ENCODE data around the gene ZCCHC14. TPM values are rescaled to one million over a fixed set of nuclear protein-coding genes. Genes with fewer than 3 reads are reported as not detected.
"Not testable (repeated sequence)": the region's sequence is repeated elsewhere in the genome, so short reads cannot be mapped to it uniquely, and the experiment has no call there.

The ZCCHC14 gene
- total RNA-seq, 3 donors from 2014 or later, result 14.7 to 18.0 (median 15.9) TPM

DNA sequence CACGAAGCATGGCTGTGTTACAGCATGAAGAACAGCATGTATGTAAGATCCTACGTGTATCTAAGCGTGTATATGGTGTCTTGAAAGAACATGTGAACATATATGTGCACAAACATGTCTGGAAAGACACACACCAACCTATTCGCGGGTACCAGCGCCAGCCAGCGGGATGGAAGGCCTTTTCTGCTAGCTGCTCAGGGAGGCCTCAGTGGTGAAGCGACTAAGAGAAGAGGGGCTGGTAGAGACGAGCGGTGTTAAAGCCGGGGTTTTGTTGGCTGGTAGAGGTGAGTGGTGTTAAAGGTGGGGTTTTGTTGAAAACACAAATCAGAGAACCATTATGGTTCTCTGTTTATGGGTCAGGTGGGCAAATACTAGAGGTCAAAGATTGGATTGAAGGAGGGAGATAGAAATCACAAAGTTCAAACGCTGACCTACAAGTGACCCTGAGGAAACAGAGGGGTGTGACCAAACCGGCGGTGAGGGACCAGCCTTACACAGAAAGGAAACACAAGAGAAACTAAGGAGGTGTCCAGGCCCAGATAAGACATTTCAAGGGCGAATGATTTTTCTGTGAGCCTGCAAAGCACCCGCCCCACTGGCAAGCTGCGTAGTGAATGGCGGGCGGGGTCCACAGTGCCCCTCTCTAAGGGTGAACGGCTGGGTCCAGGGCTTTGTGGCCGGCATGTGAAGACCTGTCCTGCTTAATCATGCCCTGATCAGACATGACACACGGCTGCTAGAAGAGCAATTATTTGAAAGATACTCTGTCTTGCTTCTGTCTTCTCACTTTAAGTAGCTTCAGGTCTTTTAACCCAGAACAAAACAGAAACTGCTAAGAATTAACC is 8.1 kb downstream of the ZCCHC14 start:
- Mint-ChIP-seq H3K27me3 (ENCODE audit: low read depth) (no peaks in the 10 kb centered on the region), H3K4me3 (no peak overlapping the region), H3K4me1 (ENCODE audit: low read depth) (peaks cover 74% of the 10 kb centered on the region), H3K36me3 (ENCODE audit: insufficient read depth) (peaks cover 8% of the 10 kb centered on the region), H3K9me3 (no peaks in the 10 kb centered on the region)
- DNase-seq, result no peak
- no peak for ATAC-seq

DNA sequence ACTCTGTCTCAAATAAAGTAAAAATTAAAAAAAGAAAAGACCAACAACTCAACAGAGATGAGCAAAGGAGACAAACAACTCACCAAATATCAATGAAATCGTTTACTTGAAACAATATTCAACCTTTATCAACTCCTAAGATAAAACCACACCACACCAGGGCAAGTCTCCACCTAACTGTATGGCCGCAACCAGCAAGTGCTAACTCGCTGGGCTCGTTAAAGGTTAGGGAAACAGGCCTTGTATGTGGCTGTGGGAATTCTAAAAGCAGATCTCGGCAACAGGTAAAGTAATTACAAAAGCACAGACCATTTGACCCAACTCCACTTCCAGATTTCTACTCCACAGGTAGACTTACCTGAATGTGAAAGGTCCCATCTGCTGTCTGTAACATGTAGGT is 9.3 kb downstream of the ZCCHC14 start:
- H3K27me3 Mint-ChIP-seq (ENCODE audit: low read depth), result no peaks in the 10 kb centered on the region
- no peak for DNase-seq
- H3K9me3 Mint-ChIP-seq, result no peaks in the 10 kb centered on the region
- peaks cover 62% of the 10 kb centered on the region for H3K4me1 Mint-ChIP-seq (ENCODE audit: low read depth)
- ATAC-seq, result no peak
- no peak overlapping the region for H3K4me3 Mint-ChIP-seq
- H3K36me3 Mint-ChIP-seq (ENCODE audit: insufficient read depth), result peaks cover 8% of the 10 kb centered on the region

DNA sequence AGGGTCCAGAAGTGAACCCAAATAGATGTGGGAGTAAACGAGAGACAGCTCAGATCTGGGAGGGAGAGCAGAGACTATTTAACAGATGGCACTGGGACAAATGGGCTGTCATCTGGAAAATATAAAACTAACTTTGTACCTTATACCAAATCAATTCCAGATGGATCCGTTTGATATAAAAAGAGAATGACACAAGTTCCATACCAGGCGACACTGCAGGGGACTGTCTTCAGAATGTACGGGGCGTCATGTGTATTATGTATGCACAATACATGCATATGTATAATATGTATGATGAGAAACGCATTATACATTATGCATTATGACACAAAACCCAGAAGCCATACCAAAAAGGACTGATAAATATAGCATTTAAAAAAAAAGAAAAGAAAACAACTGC is 10.2 kb downstream of the ZCCHC14 start:
- not testable (repeated sequence) for H3K27me3 Mint-ChIP-seq (ENCODE audit: low read depth); H3K9me3 Mint-ChIP-seq; H3K4me3 Mint-ChIP-seq; ATAC-seq; DNase-seq; H3K36me3 Mint-ChIP-seq (ENCODE audit: insufficient read depth)
- H3K4me1 Mint-ChIP-seq (ENCODE audit: low read depth), result peaks cover 62% of the 10 kb centered on the region

DNA sequence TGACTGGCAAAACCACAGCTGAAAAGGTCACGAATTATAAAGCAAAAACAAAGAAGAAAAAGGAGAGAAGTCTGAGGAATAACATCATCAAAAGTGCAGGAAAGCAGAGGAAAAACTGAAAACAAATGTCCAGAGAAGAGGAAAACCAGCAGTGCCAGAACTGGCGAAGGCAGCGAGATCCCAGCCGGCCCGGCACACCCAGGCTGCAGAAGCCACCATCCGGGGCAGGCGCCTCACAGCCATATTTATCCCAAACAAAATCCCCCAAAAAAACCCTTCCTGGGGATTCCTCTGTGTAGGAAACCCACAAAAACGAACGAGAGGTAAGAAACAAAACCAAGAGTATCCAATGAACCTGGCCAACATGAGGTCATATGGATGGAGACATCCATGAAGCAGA is 10.6 kb downstream of the ZCCHC14 start:
- ATAC-seq (no peak), DNase-seq (no peak)
- no peak overlapping the region for H3K4me3 Mint-ChIP-seq
- H3K4me1 Mint-ChIP-seq (ENCODE audit: low read depth), result peaks cover 58% of the 10 kb centered on the region
- no peaks in the 10 kb centered on the region for H3K27me3 Mint-ChIP-seq (ENCODE audit: low read depth)
- H3K9me3 Mint-ChIP-seq, result no peaks in the 10 kb centered on the region
- H3K36me3 Mint-ChIP-seq (ENCODE audit: insufficient read depth), result peaks cover 8% of the 10 kb centered on the region

DNA sequence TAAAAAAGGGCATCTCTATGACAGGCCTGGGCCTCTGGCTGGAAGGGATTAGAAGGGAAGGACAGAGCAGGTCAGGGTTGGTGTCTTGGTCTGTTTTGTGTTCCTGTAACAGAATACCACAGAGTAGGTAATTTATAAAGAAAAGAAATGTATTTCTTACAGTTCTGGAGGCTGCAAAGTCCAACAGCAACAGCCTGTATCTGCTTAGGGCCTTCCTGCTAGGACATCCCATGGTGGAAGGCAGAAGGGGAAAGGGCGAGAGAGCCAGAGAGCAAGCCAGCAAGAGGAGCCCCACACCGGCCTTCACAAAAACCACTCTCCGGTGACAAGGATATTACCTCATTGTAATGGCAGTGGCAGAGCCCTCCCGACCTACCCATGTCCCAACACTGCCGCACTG is 11.1 kb downstream of the ZCCHC14 start:
- not testable (repeated sequence) for ATAC-seq; H3K36me3 Mint-ChIP-seq (ENCODE audit: insufficient read depth); H3K9me3 Mint-ChIP-seq; H3K4me3 Mint-ChIP-seq; H3K27me3 Mint-ChIP-seq (ENCODE audit: low read depth); DNase-seq
- peaks cover 52% of the 10 kb centered on the region for H3K4me1 Mint-ChIP-seq (ENCODE audit: low read depth)

DNA sequence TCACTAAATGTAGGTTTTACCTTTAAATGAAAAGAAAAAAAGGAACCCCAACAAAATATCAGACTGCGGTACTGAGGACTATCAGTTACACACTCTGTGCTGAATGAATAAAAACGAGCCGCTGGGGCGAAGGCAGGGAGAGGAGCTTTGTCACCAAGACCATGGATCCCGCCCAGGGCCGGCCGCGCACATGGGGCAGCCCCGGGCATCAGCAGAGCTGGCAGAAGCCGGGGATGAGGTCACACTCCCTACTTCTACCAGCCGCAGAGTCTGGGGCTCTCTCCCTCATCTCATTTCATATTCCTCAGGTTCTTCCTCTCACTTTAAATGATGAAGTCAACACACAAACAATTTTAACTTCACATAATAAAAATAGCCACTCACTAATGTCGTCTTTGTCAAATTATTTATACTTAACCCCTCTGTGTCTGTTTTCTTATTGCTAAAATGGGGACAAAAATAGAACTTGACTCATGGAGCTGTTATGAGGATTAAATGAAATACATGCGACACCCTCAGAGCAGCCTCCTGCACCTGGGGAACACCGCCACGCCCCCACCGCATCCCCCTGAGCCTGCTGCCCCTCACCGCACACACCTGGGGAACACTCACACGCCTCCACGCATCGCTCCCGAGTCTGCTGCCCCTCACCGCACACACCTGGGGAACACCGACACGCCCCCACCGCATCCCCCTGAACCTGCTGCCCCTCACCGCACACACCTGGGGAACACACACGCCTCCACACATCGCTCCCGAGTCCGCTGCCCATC is 15.4 kb downstream of the ZCCHC14 start:
- H3K4me3 Mint-ChIP-seq; DNase-seq; H3K27me3 Mint-ChIP-seq (ENCODE audit: low read depth); ATAC-seq; H3K9me3 Mint-ChIP-seq: not testable (repeated sequence)
- peaks cover 37% of the 10 kb centered on the region for H3K4me1 Mint-ChIP-seq (ENCODE audit: low read depth)
- H3K36me3 Mint-ChIP-seq (ENCODE audit: insufficient read depth), result peaks cover 11% of the 10 kb centered on the region

DNA sequence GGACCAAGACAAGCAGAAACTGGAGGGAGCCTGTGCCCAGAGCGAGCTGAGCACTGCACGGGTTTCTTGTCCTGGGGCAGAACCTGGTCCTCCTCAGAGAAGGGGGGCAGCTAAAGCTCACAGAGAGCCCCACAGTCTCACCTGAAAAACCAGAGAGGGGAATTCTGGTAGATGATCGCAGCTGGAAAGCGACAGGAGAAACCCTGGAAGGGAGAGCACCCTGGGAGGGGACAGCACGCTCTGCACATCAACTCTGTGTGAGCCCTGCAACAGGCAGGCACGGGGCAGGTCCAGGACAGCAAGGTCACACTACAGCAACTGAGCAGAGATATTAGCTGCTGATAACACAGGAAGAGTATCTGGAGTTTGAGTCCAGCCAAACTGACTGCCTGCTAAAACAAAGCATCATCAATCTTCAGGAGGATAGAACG is 18.2 kb downstream of the ZCCHC14 start:
- Mint-ChIP-seq H3K27me3 (ENCODE audit: low read depth) (no peaks in the 10 kb centered on the region), H3K4me3 (no peak overlapping the region), H3K36me3 (ENCODE audit: insufficient read depth) (peaks cover 9% of the 10 kb centered on the region), H3K9me3 (no peaks in the 10 kb centered on the region), H3K4me1 (ENCODE audit: low read depth) (peaks cover 39% of the 10 kb centered on the region)
- DNase-seq (no peak), ATAC-seq (no peak)

DNA sequence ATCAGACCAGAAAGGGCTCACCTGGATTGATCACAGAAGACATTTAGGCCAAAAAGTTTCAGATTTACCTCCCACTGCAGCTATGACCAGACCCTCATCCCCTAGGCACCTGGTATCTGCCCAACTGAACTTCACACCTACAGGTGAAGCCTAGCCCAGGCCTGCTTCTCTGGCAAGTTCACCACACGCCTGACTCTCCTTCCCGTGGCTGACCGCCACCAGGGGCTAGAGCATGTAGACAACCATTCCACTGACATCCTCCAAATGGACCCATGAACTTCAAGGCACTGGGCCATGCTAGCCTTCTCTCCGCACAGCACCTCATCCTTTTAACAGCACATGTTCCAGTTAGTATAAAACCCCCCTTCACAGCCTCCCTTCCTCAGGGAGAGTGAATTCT is 18.8 kb downstream of the ZCCHC14 start:
- H3K4me1 Mint-ChIP-seq (ENCODE audit: low read depth), result peaks cover 39% of the 10 kb centered on the region
- H3K27me3 Mint-ChIP-seq (ENCODE audit: low read depth), result no peaks in the 10 kb centered on the region
- H3K36me3 Mint-ChIP-seq (ENCODE audit: insufficient read depth), result peaks cover 9% of the 10 kb centered on the region
- no peak for ATAC-seq
- DNase-seq, result no peak
- H3K4me3 Mint-ChIP-seq, result no peak overlapping the region
- no peaks in the 10 kb centered on the region for H3K9me3 Mint-ChIP-seq

DNA sequence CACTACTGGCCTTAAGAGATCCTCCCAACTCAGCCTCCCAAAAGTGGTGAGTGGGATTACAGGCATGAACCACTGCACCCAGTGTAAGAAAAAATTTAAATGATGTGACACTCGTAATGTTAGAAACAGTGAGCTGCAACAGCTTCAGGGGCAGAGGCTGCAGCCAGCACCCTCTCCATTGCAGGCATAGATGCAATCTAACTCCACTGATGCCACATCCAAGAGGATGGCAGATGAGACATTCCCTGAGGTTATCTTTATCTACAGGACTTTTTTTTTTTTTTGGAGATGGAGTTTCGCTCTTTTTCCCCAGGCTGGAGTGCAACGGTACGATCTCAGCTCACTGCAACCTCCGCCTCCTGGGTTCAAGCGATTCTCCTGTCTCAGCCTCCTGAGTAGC is 19.9 kb downstream of the ZCCHC14 start:
- Mint-ChIP-seq H3K9me3 (no peaks in the 10 kb centered on the region), H3K4me3 (no peak overlapping the region), H3K27me3 (ENCODE audit: low read depth) (no peaks in the 10 kb centered on the region), H3K36me3 (ENCODE audit: insufficient read depth) (peaks cover 9% of the 10 kb centered on the region), H3K4me1 (ENCODE audit: low read depth) (peaks cover 38% of the 10 kb centered on the region)
- no peak for ATAC-seq
- no peak for DNase-seq

DNA sequence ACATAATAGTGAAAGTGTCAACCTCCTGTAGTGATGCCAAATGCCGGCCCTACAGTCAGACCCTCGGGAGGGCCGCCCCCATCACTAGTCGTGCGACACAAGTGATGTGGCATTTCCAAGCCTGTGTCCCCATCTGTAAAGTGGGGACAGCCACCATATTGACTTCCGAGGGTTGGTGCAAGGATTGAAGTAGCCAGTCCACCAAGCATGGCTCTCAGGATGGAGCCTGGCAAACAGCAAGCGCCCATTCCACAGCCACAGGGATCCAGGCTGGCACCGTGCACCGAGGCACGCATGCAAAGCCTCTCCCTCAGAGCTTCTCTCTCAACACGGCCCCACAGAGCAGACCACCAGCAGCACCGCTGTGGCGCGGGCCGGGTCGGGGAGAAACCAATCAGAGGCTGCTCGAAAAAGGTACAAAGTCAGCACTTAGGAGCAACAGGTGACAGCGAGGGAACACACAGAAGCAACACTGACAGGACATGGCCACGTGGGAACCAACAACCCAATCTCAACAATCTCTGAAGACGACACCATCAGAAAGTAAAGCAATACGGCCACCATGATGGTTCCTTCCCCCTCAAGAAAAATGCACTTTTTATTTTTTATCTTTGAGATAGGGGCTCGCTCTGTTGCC is 20.6 kb downstream of the ZCCHC14 start:
- H3K4me3 Mint-ChIP-seq, result no peak overlapping the region
- DNase-seq, result no peak
- no peaks in the 10 kb centered on the region for H3K27me3 Mint-ChIP-seq (ENCODE audit: low read depth)
- no peaks in the 10 kb centered on the region for H3K9me3 Mint-ChIP-seq
- no peak for ATAC-seq
- peaks cover 9% of the 10 kb centered on the region for H3K36me3 Mint-ChIP-seq (ENCODE audit: insufficient read depth)
- peaks cover 35% of the 10 kb centered on the region for H3K4me1 Mint-ChIP-seq (ENCODE audit: low read depth)

DNA sequence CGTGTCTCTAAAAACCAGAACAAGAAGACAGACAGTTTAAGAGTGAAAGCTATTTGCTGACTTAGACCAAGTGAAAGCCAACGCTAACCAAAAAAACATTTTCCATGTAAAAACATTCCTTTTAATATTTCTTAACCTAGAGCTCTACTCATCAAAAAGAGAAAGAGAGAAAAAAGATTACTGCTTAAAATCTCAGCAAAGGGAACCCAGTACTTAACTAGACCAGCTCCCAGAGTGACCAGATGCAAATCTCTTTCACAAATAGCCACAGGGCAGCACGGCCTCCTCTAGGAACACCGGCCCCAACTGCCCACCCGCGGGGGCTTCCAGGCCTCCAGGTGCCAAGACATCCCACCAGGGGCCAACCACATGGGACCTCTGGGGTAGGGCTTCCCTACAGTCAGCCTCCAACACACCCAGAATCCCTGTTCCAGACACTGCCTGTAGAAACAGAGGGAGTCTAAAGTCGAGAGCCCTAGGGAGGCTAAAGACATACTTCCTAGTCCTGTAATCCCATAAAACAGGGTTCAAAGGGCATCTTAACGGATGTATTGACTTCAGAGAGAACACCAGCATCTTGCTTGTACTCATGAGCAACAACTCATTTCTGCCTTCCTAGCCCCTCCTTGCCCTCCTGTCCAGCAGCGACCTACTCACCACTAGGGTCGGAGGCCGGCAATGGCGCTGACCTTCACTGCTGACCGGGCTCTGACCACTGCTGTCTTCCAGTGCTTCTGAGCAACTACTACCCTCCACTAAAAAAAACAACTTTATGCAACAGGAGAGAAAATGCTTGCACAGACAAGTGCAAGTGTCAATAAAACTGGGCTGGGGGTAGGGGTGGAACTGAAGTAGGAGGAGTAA is 21.3 kb downstream of the ZCCHC14 start:
- no peak for ATAC-seq
- no peaks in the 10 kb centered on the region for H3K9me3 Mint-ChIP-seq
- H3K4me1 Mint-ChIP-seq (ENCODE audit: low read depth), result peaks cover 41% of the 10 kb centered on the region
- H3K4me3 Mint-ChIP-seq, result no peak overlapping the region
- H3K36me3 Mint-ChIP-seq (ENCODE audit: insufficient read depth), result peaks cover 9% of the 10 kb centered on the region
- no peak for DNase-seq
- no peaks in the 10 kb centered on the region for H3K27me3 Mint-ChIP-seq (ENCODE audit: low read depth)

DNA sequence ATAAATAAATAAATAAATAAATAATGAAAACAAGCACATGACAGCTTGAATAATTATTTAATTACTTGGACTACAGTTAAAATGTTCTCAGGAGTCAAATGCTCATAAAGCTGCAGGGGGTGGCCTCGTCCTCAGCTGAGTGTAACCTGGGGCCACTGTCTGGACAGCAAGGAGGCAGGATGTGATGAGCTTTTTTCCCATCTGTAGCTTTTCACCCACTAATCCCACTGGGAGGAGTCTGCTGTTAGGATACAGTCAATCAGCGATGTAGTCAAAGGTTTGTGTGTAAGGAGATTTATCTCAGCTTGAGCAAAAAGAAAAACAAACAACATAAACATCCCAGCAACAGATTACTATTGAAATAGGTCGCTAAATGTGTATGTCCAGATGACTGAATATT is 22.5 kb downstream of the ZCCHC14 start:
- ATAC-seq, result no peak
- Mint-ChIP-seq H3K27me3 (ENCODE audit: low read depth) (no peaks in the 10 kb centered on the region), H3K9me3 (no peaks in the 10 kb centered on the region), H3K4me1 (ENCODE audit: low read depth) (peaks cover 42% of the 10 kb centered on the region), H3K4me3 (no peak overlapping the region), H3K36me3 (ENCODE audit: insufficient read depth) (peaks cover 7% of the 10 kb centered on the region)
- DNase-seq, result no peak

DNA sequence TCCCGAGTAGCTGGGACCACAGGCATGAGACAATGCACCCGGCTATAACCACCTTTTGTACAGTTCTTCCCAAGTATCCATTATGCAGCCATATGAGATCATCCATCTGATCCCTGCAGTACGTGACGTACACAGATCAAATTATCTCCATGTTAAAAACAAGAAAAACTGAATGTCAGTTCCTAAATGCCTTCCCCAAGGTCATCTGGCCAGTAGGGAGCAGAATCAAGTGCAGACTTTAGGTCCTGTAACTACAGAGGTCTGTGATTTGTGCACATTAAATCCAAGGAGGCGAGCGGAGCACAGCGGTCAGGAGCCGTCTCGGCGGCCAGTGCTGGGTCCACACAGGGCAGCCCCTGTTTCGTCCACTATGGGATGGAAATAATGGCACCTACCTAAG is 23.7 kb downstream of the ZCCHC14 start:
- Mint-ChIP-seq H3K9me3 (no peaks in the 10 kb centered on the region), H3K36me3 (ENCODE audit: insufficient read depth) (peaks cover 5% of the 10 kb centered on the region), H3K4me3 (no peak overlapping the region), H3K27me3 (ENCODE audit: low read depth) (no peaks in the 10 kb centered on the region), H3K4me1 (ENCODE audit: low read depth) (peaks cover 47% of the 10 kb centered on the region)
- DNase-seq (no peak), ATAC-seq (no peak)

DNA sequence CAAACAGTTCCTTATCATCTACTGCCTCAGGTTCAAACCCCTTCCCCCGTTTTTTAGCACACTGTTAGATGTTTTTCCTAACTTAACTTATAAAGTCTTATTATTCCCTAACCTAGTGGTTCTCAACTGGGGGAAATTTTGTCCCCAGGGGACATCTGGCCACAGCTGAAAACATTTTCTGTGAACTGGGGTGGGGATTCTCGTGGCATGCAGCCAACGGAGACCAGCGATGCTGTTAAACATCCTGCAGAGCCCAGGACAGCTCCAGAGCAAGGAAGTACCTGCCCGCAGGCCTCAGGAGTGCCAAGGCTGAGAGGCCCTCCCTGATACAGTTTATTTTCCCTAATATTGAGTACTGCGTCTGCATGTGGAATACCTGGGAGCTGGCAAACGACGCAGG is 24.3 kb downstream of the ZCCHC14 start:
- H3K27me3 Mint-ChIP-seq (ENCODE audit: low read depth), result no peaks in the 10 kb centered on the region
- no peaks in the 10 kb centered on the region for H3K9me3 Mint-ChIP-seq
- no peak for ATAC-seq
- peaks cover 2% of the 10 kb centered on the region for H3K36me3 Mint-ChIP-seq (ENCODE audit: insufficient read depth)
- DNase-seq, result no peak
- peaks cover 51% of the 10 kb centered on the region for H3K4me1 Mint-ChIP-seq (ENCODE audit: low read depth)
- H3K4me3 Mint-ChIP-seq, result no peak overlapping the region

Data from activated T-cell treated with anti-CD3 and anti-CD28 coated beads, Interleukin-2, amount 50 U/mL, for 4 hours (primary cell).